ENCODE results near the gene HEATR5A.

HEATR5A gene

GRCh38 chr14:31346097-31346496 is 74.3 kb downstream of the HEATR5A start:
- no peak for TF ChIP-seq FOXP2 (optimal IDR thresholded peaks at IDR 0.05; ENCODE audit: borderline replicate concordance, extremely low read depth, extremely low read length, insufficient read depth)

- TF ChIP-seq SIN3A (IDR thresholded peaks at IDR 0.05; ENCODE audit: borderline replicate concordance, insufficient read depth, low read length) = no peak
- no peak for TF ChIP-seq FOXP2 (optimal IDR thresholded peaks at IDR 0.05; ENCODE audit: borderline replicate concordance, extremely low read depth, extremely low read length, insufficient read depth)
- no peak for TF ChIP-seq POLR2AphosphoS5 (IDR thresholded peaks at IDR 0.05; ENCODE audit: low read depth, low read length)
- no peak for TF ChIP-seq TAF1 (IDR thresholded peaks at IDR 0.05; ENCODE audit: borderline replicate concordance, insufficient read depth, low read length)
- TF ChIP-seq REST (IDR thresholded peaks at IDR 0.05; ENCODE audit: insufficient read depth in 1 of 2, low read depth in 2 of 2, low read length in 2 of 2) = no peak
These were observed 79.1 kb downstream of the HEATR5A start for GRCh38 chr14:31341280-31341679.

GRCh38 chr14:31340297-31341063 is 79.9 kb downstream of the HEATR5A start:
- TF ChIP-seq TAF1 (IDR thresholded peaks at IDR 0.05; ENCODE audit: borderline replicate concordance, insufficient read depth, low read length) (no peak), POLR2AphosphoS5 (IDR thresholded peaks at IDR 0.05; ENCODE audit: low read depth, low read length) (no peak), REST (IDR thresholded peaks at IDR 0.05; ENCODE audit: insufficient read depth in 1 of 2, low read depth in 2 of 2, low read length in 2 of 2) (no peak)

GRCh38 chr14:31339743-31340142 is 80.6 kb downstream of the HEATR5A start:
- no peak for TF ChIP-seq SIN3A (IDR thresholded peaks at IDR 0.05; ENCODE audit: borderline replicate concordance, insufficient read depth, low read length)
- no peak for TF ChIP-seq FOXP2 (optimal IDR thresholded peaks at IDR 0.05; ENCODE audit: borderline replicate concordance, extremely low read depth, extremely low read length, insufficient read depth)
- no peak for TF ChIP-seq TAF1 (IDR thresholded peaks at IDR 0.05; ENCODE audit: borderline replicate concordance, insufficient read depth, low read length)
- no peak for TF ChIP-seq POLR2AphosphoS5 (IDR thresholded peaks at IDR 0.05; ENCODE audit: low read depth, low read length)
- TF ChIP-seq REST (IDR thresholded peaks at IDR 0.05; ENCODE audit: insufficient read depth in 1 of 2, low read depth in 2 of 2, low read length in 2 of 2) = no peak

GRCh38 chr14:31337331-31337730 is 83.0 kb downstream of the HEATR5A start:
- TF ChIP-seq FOXP2 (optimal IDR thresholded peaks at IDR 0.05; ENCODE audit: borderline replicate concordance, extremely low read depth, extremely low read length, insufficient read depth) = no peak
- TF ChIP-seq TAF1 (IDR thresholded peaks at IDR 0.05; ENCODE audit: borderline replicate concordance, insufficient read depth, low read length) = no peak
- TF ChIP-seq REST (IDR thresholded peaks at IDR 0.05; ENCODE audit: insufficient read depth in 1 of 2, low read depth in 2 of 2, low read length in 2 of 2) = no peak
- TF ChIP-seq POLR2AphosphoS5 (IDR thresholded peaks at IDR 0.05; ENCODE audit: low read depth, low read length) = no peak
- TF ChIP-seq SIN3A (IDR thresholded peaks at IDR 0.05; ENCODE audit: borderline replicate concordance, insufficient read depth, low read length) = no peak
